Measurements from ENCODE around the gene KEAP1. TPM values are rescaled to one million over a fixed set of nuclear protein-coding genes. Genes with fewer than 3 reads are reported as not detected.

The KEAP1 gene
- total RNA-seq, 1 donor from 2014 or later = 82.5 TPM

DNA sequence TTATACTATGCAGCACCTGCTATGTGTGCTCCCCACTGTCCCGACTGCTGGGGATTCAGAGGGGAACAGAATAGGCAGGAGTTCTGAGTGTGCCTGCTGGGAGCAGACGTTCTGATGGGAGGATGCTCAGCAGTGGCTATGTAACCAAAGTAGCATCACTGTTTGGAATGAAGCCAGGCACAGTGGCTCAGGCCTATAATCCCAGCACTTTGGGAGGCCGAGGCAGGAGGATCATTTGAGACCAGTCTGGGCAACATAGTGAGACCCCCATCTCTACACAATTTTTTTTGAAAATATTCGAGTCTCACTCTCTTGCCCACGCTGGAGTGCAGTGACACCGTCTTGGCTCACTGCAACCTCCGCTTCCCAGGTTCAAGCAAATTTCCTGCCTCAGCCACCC is 46.6 kb upstream of the KEAP1 start:
- DNase-seq (ENCODE audit: low read depth, low spot score) = no peak
- H3K27ac Mint-ChIP-seq (ENCODE audit: unreplicated experiment) = no peak overlapping the region
- no peaks in the 10 kb centered on the region for H3K27me3 Mint-ChIP-seq (ENCODE audit: low read depth)
- H3K4me1 Mint-ChIP-seq = peaks cover 5% of the 10 kb centered on the region
- H3K4me3 Mint-ChIP-seq = no peak overlapping the region
- peaks cover 3% of the 10 kb centered on the region for H3K36me3 Mint-ChIP-seq (ENCODE audit: low read depth)
- TF ChIP-seq, protein P1, sequence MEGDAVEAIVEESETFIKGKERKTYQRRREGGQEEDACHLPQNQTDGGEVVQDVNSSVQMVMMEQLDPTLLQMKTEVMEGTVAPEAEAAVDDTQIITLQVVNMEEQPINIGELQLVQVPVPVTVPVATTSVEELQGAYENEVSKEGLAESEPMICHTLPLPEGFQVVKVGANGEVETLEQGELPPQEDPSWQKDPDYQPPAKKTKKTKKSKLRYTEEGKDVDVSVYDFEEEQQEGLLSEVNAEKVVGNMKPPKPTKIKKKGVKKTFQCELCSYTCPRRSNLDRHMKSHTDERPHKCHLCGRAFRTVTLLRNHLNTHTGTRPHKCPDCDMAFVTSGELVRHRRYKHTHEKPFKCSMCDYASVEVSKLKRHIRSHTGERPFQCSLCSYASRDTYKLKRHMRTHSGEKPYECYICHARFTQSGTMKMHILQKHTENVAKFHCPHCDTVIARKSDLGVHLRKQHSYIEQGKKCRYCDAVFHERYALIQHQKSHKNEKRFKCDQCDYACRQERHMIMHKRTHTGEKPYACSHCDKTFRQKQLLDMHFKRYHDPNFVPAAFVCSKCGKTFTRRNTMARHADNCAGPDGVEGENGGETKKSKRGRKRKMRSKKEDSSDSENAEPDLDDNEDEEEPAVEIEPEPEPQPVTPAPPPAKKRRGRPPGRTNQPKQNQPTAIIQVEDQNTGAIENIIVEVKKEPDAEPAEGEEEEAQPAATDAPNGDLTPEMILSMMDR (conservative IDR thresholded peaks at IDR 0.05) = no peak
- no peaks in the 10 kb centered on the region for H3K9me3 Mint-ChIP-seq

DNA sequence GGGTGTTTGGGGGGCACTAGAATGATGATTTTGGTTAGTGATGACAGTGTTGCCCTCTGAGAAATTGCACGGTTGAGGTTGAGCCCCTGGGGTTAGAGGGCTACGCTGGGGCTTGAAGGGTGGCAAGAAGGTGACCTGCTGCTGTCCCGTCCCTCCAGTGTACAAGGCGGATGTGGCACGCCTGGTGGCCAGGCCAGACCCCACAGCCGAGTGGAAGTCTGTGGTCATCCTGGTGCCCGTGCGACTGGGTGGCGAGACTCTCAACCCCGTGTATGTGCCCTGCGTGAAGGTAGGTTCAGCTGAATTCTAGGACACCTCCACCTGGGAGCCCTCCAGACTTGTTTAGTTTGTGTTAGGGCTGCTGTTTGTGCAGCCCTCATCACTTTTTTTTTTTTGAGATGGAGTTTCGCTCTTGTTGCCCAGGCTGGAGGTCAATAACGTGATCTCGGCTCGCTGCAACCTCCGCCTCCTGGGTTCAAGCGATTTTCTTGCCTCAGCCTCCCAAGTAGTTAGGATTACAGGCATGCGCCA is 45.7 kb upstream of the KEAP1 start:
- Mint-ChIP-seq H3K36me3 (ENCODE audit: low read depth) (peaks cover 3% of the 10 kb centered on the region), H3K4me3 (peak overlapping the region; percentile 41), H3K4me1 (peaks cover 10% of the 10 kb centered on the region), H3K27ac (ENCODE audit: unreplicated experiment) (no peak overlapping the region), H3K27me3 (ENCODE audit: low read depth) (no peaks in the 10 kb centered on the region), H3K9me3 (no peaks in the 10 kb centered on the region)
- DNase-seq (ENCODE audit: low read depth, low spot score) = no peak
- TF ChIP-seq, protein P1 (conservative IDR thresholded peaks at IDR 0.05) = no peak

DNA sequence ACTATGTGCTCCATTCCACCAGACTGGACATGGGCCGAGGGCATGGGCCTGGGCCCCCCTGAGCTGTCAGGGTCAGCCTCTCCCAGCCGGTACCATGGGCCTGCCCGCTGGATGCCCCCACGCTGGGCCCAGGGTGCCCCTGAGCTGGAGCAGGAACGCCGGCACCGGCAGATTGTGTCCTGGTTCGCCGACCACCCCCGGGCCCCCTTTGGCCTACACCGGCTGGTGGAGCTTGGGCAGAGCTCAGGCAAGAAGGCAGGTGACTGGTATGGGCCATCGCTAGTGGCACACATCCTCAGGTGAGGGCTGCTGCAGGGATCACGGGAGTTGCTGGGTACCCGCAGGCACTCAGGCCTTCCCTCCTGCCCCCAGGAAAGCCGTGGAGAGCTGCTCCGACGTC is 43.7 kb upstream of the KEAP1 start:
- no peak overlapping the region for H3K27ac Mint-ChIP-seq (ENCODE audit: unreplicated experiment)
- H3K4me1 Mint-ChIP-seq = peaks cover 10% of the 10 kb centered on the region
- H3K4me3 Mint-ChIP-seq = no peak overlapping the region
- no peaks in the 10 kb centered on the region for H3K9me3 Mint-ChIP-seq
- H3K36me3 Mint-ChIP-seq (ENCODE audit: low read depth) = no peaks in the 10 kb centered on the region
- H3K27me3 Mint-ChIP-seq (ENCODE audit: low read depth) = no peaks in the 10 kb centered on the region
- TF ChIP-seq, protein P1 (conservative IDR thresholded peaks at IDR 0.05) = no peak
- DNase-seq (ENCODE audit: low read depth, low spot score) = no peak

DNA sequence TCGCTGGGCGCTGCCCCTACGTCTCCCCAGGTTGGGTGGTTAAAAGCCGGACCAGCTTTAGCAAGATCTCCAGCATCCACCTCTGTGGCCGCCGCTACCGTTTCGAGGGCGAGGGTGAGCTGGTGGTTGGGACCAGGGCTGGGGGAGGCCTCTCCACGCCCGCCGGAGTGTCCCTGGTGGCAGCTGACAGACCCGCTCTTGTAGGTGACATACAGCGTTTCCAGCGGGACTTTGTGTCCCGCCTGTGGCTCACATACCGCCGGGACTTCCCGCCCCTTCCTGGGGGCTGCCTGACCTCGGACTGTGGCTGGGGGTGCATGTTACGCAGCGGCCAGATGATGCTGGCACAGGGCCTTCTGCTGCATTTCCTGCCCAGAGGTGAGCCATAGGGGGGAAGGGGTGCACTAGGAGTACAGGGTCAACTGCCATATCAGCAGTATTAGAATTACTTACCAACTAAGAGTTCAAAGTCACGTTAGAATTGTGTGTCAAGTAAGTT is 41.6 kb upstream of the KEAP1 start:
- H3K4me1 Mint-ChIP-seq = peaks cover 10% of the 10 kb centered on the region
- H3K36me3 Mint-ChIP-seq (ENCODE audit: low read depth) = no peaks in the 10 kb centered on the region
- no peaks in the 10 kb centered on the region for H3K9me3 Mint-ChIP-seq
- H3K27ac Mint-ChIP-seq (ENCODE audit: unreplicated experiment) = no peak overlapping the region
- TF ChIP-seq, protein P1 (conservative IDR thresholded peaks at IDR 0.05) = no peak
- no peak for DNase-seq (ENCODE audit: low read depth, low spot score)
- H3K4me3 Mint-ChIP-seq = peak overlapping the region; percentile 91
- peaks cover 3% of the 10 kb centered on the region for H3K27me3 Mint-ChIP-seq (ENCODE audit: low read depth)

DNA sequence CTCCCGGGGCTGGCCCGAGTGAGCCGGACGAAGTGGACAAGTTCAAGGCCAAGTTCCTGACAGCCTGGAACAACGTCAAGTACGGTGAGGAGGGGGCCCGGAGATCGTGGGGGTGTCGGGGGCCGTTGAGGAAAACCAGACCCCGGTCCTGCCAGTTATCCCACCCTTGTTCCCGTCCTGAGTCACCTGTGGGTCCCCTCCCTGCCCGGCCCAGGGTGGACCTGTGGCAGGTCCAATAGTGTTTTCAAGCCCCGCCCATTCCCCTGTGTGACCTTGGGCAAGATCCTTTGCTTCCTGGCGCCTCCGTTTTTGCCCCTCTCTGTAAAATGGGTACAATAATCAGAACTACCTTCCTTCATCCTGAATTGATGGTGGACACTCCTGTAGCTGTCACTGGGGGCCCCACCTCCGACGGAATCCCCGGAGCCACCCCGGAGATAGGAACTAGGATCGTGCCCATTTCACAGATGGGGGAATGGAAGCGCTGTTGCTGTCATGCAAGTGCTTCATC is 41.1 kb upstream of the KEAP1 start:
- H3K27me3 Mint-ChIP-seq (ENCODE audit: low read depth) = peaks cover 3% of the 10 kb centered on the region
- peaks cover 10% of the 10 kb centered on the region for H3K4me1 Mint-ChIP-seq
- H3K36me3 Mint-ChIP-seq (ENCODE audit: low read depth) = no peaks in the 10 kb centered on the region
- peak overlapping the region; percentile 72 for H3K27ac Mint-ChIP-seq (ENCODE audit: unreplicated experiment)
- peak overlapping the region; percentile 91 for H3K4me3 Mint-ChIP-seq
- TF ChIP-seq, protein P1 (conservative IDR thresholded peaks at IDR 0.05) = no peak
- DNase-seq (ENCODE audit: low read depth, low spot score) = no peak
- H3K9me3 Mint-ChIP-seq = no peaks in the 10 kb centered on the region
